A673 (cell line): ENCODE data around the gene FKBP8. TPM values are rescaled to one million over a fixed set of nuclear protein-coding genes. Genes with fewer than 3 reads are reported as not detected.
A peak's percentile ranks its signal among the peaks of the same experiment; 100 is the strongest.

Experiments used
- BruUV-seq: library from RNA; stranded (reverse); fragments of 400-500 nt; replicated peaks from 2 replicates; lab custom pipeline; 2021; lab: Mats Ljungman, UMichigan
- CTCF ChIA-PET: fragments of 300-600 bp; sonication (Branson Sonifier 250); formaldehyde crosslinking; loops from one replicate; lab custom pipeline; 2022; ENCODE audit warnings: antibody characterized with exemption; lab: Charles Lee
- POLR2A ChIA-PET: fragments of 300-600 bp; sonication (Branson Sonifier 250); formaldehyde crosslinking; loops from one replicate; lab custom pipeline; 2022; ENCODE audit warnings: antibody characterized with exemption; ENCODE audit not compliant: low non-redundant PET; lab: Charles Lee
- DNase-seq: peaks from one replicate; pipeline ENCODE4 v3.0.0-alpha.2; 2015; ENCODE audit warnings: low spot score
- H3K27ac ChIP-seq: fragments of 200-600 bp; sonication (generic); 2 replicates; pipeline ENCODE4 v1.5.1; 2016; ENCODE audit warnings: mixed run types, low read depth, mild to moderate bottlenecking, mixed read lengths, antibody characterized with exemption, low read length; ENCODE audit not compliant: poor library complexity, severe bottlenecking
- H3K27me3 ChIP-seq: fragments of 200-600 bp; sonication (generic); replicated peaks from 2 replicates; pipeline ENCODE4 v1.6.1; 2017; ENCODE audit warnings: mixed run types, low read depth, mild to moderate bottlenecking, mixed read lengths, antibody characterized with exemption, low read length; ENCODE audit not compliant: insufficient read depth, poor library complexity
- H3K36me3 ChIP-seq: fragments of 200-600 bp; sonication (generic); 2 replicates; pipeline ENCODE4 v1.6.1; 2016; ENCODE audit warnings: mixed run types, mild to moderate bottlenecking, mixed read lengths, antibody characterized with exemption, low read length; ENCODE audit not compliant: insufficient read depth, poor library complexity, severe bottlenecking
- H3K4me1 ChIP-seq: fragments of 200-600 bp; sonication (generic); 2 replicates; pipeline ENCODE4 v1.6.1; 2017; ENCODE audit warnings: mixed run types, mild to moderate bottlenecking, mixed read lengths, antibody characterized with exemption, low read length; ENCODE audit not compliant: insufficient read depth, poor library complexity, severe bottlenecking
- H3K4me3 ChIP-seq: fragments of 200-600 bp; sonication (generic); 2 replicates; pipeline ENCODE4 v1.5.1; 2016; ENCODE audit warnings: low read depth, mixed run types, mild to moderate bottlenecking, mixed read lengths, low read length; ENCODE audit not compliant: poor library complexity, severe bottlenecking
- H3K9me3 ChIP-seq: fragments of 200-600 bp; sonication (generic); 2 replicates; pipeline ENCODE4 v1.6.1; 2016; ENCODE audit warnings: mixed run types, low read depth, mild to moderate bottlenecking, mixed read lengths, antibody characterized with exemption, low read length; ENCODE audit not compliant: poor library complexity, severe bottlenecking
- CTCF ChIP-seq: fragments of 300-800, 200-600 bp; sonication (generic); conservative IDR thresholded peaks from 2 replicates; pipeline ENCODE4 v1.5.1; 2017; ENCODE audit warnings: low read depth, mild to moderate bottlenecking, antibody characterized with exemption, low read length, moderate library complexity, mixed read lengths
- EZH2 ChIP-seq: fragments of 200-600 bp; sonication (generic); IDR thresholded peaks from 2 replicates; pipeline ENCODE4 v1.6.1; 2017; ENCODE audit warnings: borderline replicate concordance, low read depth, mild to moderate bottlenecking, mixed read lengths, antibody characterized with exemption, low read length; ENCODE audit not compliant: poor library complexity, severe bottlenecking
- intact Hi-C: fragments of 100-400 bp; cut with micrococcal nuclease; formaldehyde crosslinking; loops from one replicate; pipeline ENCODE4 v1.10.0; 2022; ENCODE audit not compliant: unreplicated experiment
- total RNA-seq: library from RNA; stranded (reverse); gene quantifications from 2 replicates; pipeline ENCODE4 v1.2.3, GENCODE V29; 2021

The FKBP8 gene
- total RNA-seq, 1 experiment from 2014 or later, result 210 TPM

GRCh38 chr19:18557411-18558201, 14.2 kb upstream of the FKBP8 start, which contains the start of gene KXD1:
Gene KXD1 (plus strand): TSS chr19:18557870. CDS start chr19:18562057, 4,187 bp downstream.
- H3K27ac ChIP-seq, result peak within 1 kb of the TSS; percentile 85
- peaks cover 4% of the 10 kb centered on the region for H3K4me1 ChIP-seq
- peak within 1 kb of the TSS; percentile 87 for H3K4me3 ChIP-seq
- ChIA-PET CTCF (interaction anchor here (0.7 to 1.0 kb wide), 3 partner anchors 73 to 369 kb away, joined by 3 to 4 read pairs (median 3); no protein-coding TSS in a partner anchor), POLR2A (interaction anchor here (0.7 kb wide), 3 partner anchors 14 to 139 kb away, joined by 7 to 16 read pairs (median 10); partner anchors contain the start of gene UBA52)
- BruUV-seq, result no TSS peak
- H3K36me3 ChIP-seq, result peaks cover 9% of the 10 kb centered on the region
- no peak for TF ChIP-seq EZH2
- TF ChIP-seq CTCF, result no peak
- intact Hi-C loops, result loop anchor here (1.0 kb wide), 1 partner anchor 35 kb away; the partner anchor contains the start of gene ELL
- H3K27me3 ChIP-seq, result no peaks in the 10 kb centered on the region
- peak; percentile 99 for DNase-seq
- H3K9me3 ChIP-seq, result no peaks in the 10 kb centered on the region

GRCh38 chr19:18551631-18552030, 8.3 kb upstream of the FKBP8 start:
- H3K9me3 ChIP-seq, result no peaks in the 10 kb centered on the region
- CTCF ChIA-PET, result interaction anchor here (0.6 kb wide), 1 partner anchor 295 kb away, joined by 4 read pairs; no protein-coding TSS in a partner anchor
- no peak for DNase-seq
- H3K27me3 ChIP-seq, result no peaks in the 10 kb centered on the region
- no peaks in the 10 kb centered on the region for H3K36me3 ChIP-seq
- POLR2A ChIA-PET, result no interaction called here
- no peak overlapping the region for H3K27ac ChIP-seq
- no TSS peak for BruUV-seq
- intact Hi-C loops, result no loop called here
- H3K4me3 ChIP-seq, result no peak overlapping the region
- H3K4me1 ChIP-seq, result no peaks in the 10 kb centered on the region
- TF ChIP-seq CTCF (no peak), EZH2 (no peak)

- H3K27ac ChIP-seq, result no peak overlapping the region
- no TSS peak for BruUV-seq
These were observed 572 bp upstream of the FKBP8 start for GRCh38 chr19:18543814-18544475.

More at GRCh38 chr19:18543814-18544475, 572 bp upstream of the FKBP8 start:
- peak; percentile 89 for DNase-seq
- H3K36me3 ChIP-seq, result peaks cover 25% of the 10 kb centered on the region
- peaks cover 10% of the 10 kb centered on the region for H3K4me1 ChIP-seq
- peak overlapping the region; percentile 56 for H3K4me3 ChIP-seq
- TF ChIP-seq EZH2 (no peak), CTCF (no peak)
- ChIA-PET POLR2A (interaction anchor here (0.8 kb wide), 1 partner anchor 279 kb away, joined by 12 read pairs; no protein-coding TSS in a partner anchor), CTCF (no interaction called here)
- no peaks in the 10 kb centered on the region for H3K27me3 ChIP-seq
- no peaks in the 10 kb centered on the region for H3K9me3 ChIP-seq
- intact Hi-C loops, result no loop called here
